M059J (cell line): Measurements from ENCODE around the gene NUCB2. TPM values are rescaled to one million over a fixed set of nuclear protein-coding genes. Genes with fewer than 3 reads are reported as not detected.

Experiments used
- DNase-seq: peaks from one replicate; pipeline ENCODE4 v3.0.0-alpha.2; 2012; ENCODE audit warnings: low read depth
- total RNA-seq: library from RNA; depleted of rRNA; stranded (reverse); fragments of >200 nt; shearing (Covaris generic); gene quantifications from 2 replicates; pipeline ENCODE4 v1.2.3, GENCODE V29; 2014; rRNA removed

The NUCB2 gene
- total RNA-seq, 1 experiment from 2014 or later = 173 TPM

GRCh38 chr11:17381156-17381555 is 104.6 kb downstream of the NUCB2 start:
- peak; percentile 41 for DNase-seq

Other genes starting within 250 kb of the NUCB2 start
- gene RPS13, start 199.1 kb upstream of the NUCB2 start, total RNA-seq = 1,685 and 1,818 TPM in 2 replicates
- 23.3 and 29.8 TPM in 2 replicates for gene PIK3C2A, start 68.8 kb upstream of the NUCB2 start, total RNA-seq
- 0.49 and 0.52 TPM in 2 replicates for gene NCR3LG1, start 75.1 kb downstream of the NUCB2 start, total RNA-seq
- gene KCNJ11, start 111.9 kb downstream of the NUCB2 start, total RNA-seq = not detected in 2 replicates
- gene ABCC8, start 200.1 kb downstream of the NUCB2 start, total RNA-seq = not detected in 2 replicates